Hepatocyte (in vitro differentiated cells): ENCODE measurements around the gene CITED1. TPM values are rescaled to one million over a fixed set of nuclear protein-coding genes. Genes with fewer than 3 reads are reported as not detected.

ENCODE experiments used
- DNase-seq: peaks from one replicate; pipeline ENCODE4 v3.0.0-alpha.2; 2016; ENCODE audit warnings: low spot score
- H2AFZ ChIP-seq: fragments of 200-600 bp; sonication (generic); 2 replicates; pipeline ENCODE4 v1.6.0; 2016; ENCODE audit warnings: antibody characterized with exemption, mild to moderate bottlenecking
- H3K27ac ChIP-seq: fragments of 200-600 bp; sonication (generic); 2 replicates; pipeline ENCODE4 v1.5.1; 2016; ENCODE audit warnings: mild to moderate bottlenecking
- H3K27me3 ChIP-seq: fragments of 200-600 bp; sonication (generic); 2 replicates; pipeline ENCODE4 v1.6.1; 2016
- H3K36me3 ChIP-seq: fragments of 200-600 bp; sonication (generic); replicated peaks from 2 replicates; pipeline ENCODE4 v1.5.1; 2016; ENCODE audit warnings: low read depth; ENCODE audit not compliant: insufficient read depth
- H3K4me1 ChIP-seq: fragments of 200-600 bp; sonication (generic); 2 replicates; pipeline ENCODE4 v1.5.1; 2016; ENCODE audit warnings: mild to moderate bottlenecking, moderate library complexity; ENCODE audit not compliant: insufficient read depth
- H3K4me2 ChIP-seq: fragments of 200-600 bp; sonication (generic); 2 replicates; pipeline ENCODE4 v1.6.0; 2016
- H3K4me3 ChIP-seq: fragments of 200-600 bp; sonication (generic); 2 replicates; pipeline ENCODE4 v1.5.1; 2016; ENCODE audit warnings: mild to moderate bottlenecking
- H3K79me2 ChIP-seq: fragments of 200-600 bp; sonication (generic); 2 replicates; pipeline ENCODE4 v1.6.0; 2017; ENCODE audit warnings: mild to moderate bottlenecking
- H3K9me2 ChIP-seq: fragments of 200-600 bp; sonication (generic); replicated peaks from 2 replicates; pipeline ENCODE4 v1.6.0; 2017; ENCODE audit warnings: mild to moderate bottlenecking; ENCODE audit not compliant: insufficient read depth
- H3K9me3 ChIP-seq: fragments of 200-600 bp; sonication (generic); 2 replicates; pipeline ENCODE4 v1.5.1; 2016; ENCODE audit warnings: low read depth, mild to moderate bottlenecking
- H4K20me1 ChIP-seq: fragments of 200-600 bp; sonication (generic); 2 replicates; pipeline ENCODE4 v1.6.0; 2016; ENCODE audit warnings: mild to moderate bottlenecking; ENCODE audit not compliant: insufficient read depth, poor library complexity, severe bottlenecking
- CTCF ChIP-seq: fragments of 200-600 bp; sonication (generic); IDR thresholded peaks from 2 replicates; pipeline ENCODE4 v1.5.1; 2016; ENCODE audit warnings: antibody characterized with exemption, mild to moderate bottlenecking; ENCODE audit not compliant: poor library complexity
- EZH2 ChIP-seq: fragments of 200-600 bp; sonication (generic); IDR thresholded peaks from 2 replicates; pipeline ENCODE4 v1.6.1; 2016; ENCODE audit warnings: antibody characterized with exemption, mild to moderate bottlenecking, borderline replicate concordance
- EZH2phosphoT487 ChIP-seq: fragments of 200-600 bp; sonication (generic); IDR thresholded peaks from one replicate; pipeline ENCODE4 v1.6.1; 2018; ENCODE audit warnings: antibody characterized with exemption, mild to moderate bottlenecking, low read depth, moderate library complexity; ENCODE audit not compliant: unreplicated experiment, severe bottlenecking
- whole genome bisulfite sequencing: methylation state at CpG from one replicate; pipeline ENCODE4 v1.1.6; 2016; ENCODE audit warnings: low lambda C conversion rate; ENCODE audit errors: missing lambda C conversion rate; 5-methylcytosine and 5-hydroxymethylcytosine counted together
- polyA plus RNA-seq: library from polyadenylated mRNA; unstranded; fragments of >200 nt; fragmentation: Nextera tagmentation; extraction: Ambion mirVana; gene quantifications from 2 replicates; pipeline ENCODE4 v1.2.1, GENCODE V29; 2016
- total RNA-seq: library from RNA; depleted of rRNA; stranded (reverse); fragments of >200 nt; gene quantifications from 2 replicates; pipeline ENCODE4 v1.2.3, GENCODE V29; 2014

Gene CITED1
- total and polyA plus RNA-seq, 2 experiments from 2014 or later = 2.9 TPM; not detected in 1

GRCh38 chrX:72349190-72349589 lies 43.5 kb upstream of the CITED1 start:
- Histone ChIP-seq H3K79me2 (no peaks in the 10 kb centered on the region), H4K20me1 (no peaks in the 10 kb centered on the region), H3K36me3 (no peaks in the 10 kb centered on the region), H3K4me3 (no peak overlapping the region), H3K9me3 (no peaks in the 10 kb centered on the region), H3K9me2 (no peaks in the 10 kb centered on the region), H3K27ac (no peak overlapping the region), H2AFZ (no peak overlapping the region), H3K4me2 (no peak overlapping the region), H3K4me1 (no peaks in the 10 kb centered on the region), H3K27me3 (no peaks in the 10 kb centered on the region)
- 72% methylated on average over 3 of the region's 3 CpGs for WGBS
- TF ChIP-seq EZH2 (no peak), EZH2phosphoT487 (no peak), CTCF (no peak)
- no peak for DNase-seq

- no peak for DNase-seq
- no peak overlapping the region for H3K4me2 ChIP-seq
- H3K79me2 ChIP-seq = no peaks in the 10 kb centered on the region
- no peaks in the 10 kb centered on the region for H3K4me1 ChIP-seq
- no peaks in the 10 kb centered on the region for H3K9me2 ChIP-seq
- H3K27me3 ChIP-seq = no peaks in the 10 kb centered on the region
- 90% methylated on average over 5 of the region's 5 CpGs for WGBS
- H3K27ac ChIP-seq = no peak overlapping the region
- no peaks in the 10 kb centered on the region for H3K36me3 ChIP-seq
- TF ChIP-seq CTCF (no peak), EZH2 (no peak), EZH2phosphoT487 (no peak)
- no peak overlapping the region for H2AFZ ChIP-seq
- H3K9me3 ChIP-seq = no peaks in the 10 kb centered on the region
- H4K20me1 ChIP-seq = no peaks in the 10 kb centered on the region
- no peak overlapping the region for H3K4me3 ChIP-seq
Measured at GRCh38 chrX:72348247-72348979, 42.7 kb upstream of the CITED1 start.

- H3K4me3 ChIP-seq = no peak overlapping the region
- no peak for DNase-seq
- no peak overlapping the region for H2AFZ ChIP-seq
- H3K27me3 ChIP-seq = no peaks in the 10 kb centered on the region
- no peak overlapping the region for H3K27ac ChIP-seq
- H3K9me3 ChIP-seq = no peaks in the 10 kb centered on the region
- no peaks in the 10 kb centered on the region for H3K9me2 ChIP-seq
- H3K4me2 ChIP-seq = no peak overlapping the region
- TF ChIP-seq EZH2 = no peak
- no peak for TF ChIP-seq CTCF
- no peak for TF ChIP-seq EZH2phosphoT487
- no peaks in the 10 kb centered on the region for H3K4me1 ChIP-seq
- 50% methylated on average over 2 of the region's 2 CpGs for WGBS
- H3K36me3 ChIP-seq = no peaks in the 10 kb centered on the region
- H3K79me2 ChIP-seq = no peaks in the 10 kb centered on the region
- H4K20me1 ChIP-seq = no peaks in the 10 kb centered on the region
Measured at GRCh38 chrX:72347366-72347765, 41.7 kb upstream of the CITED1 start.
